Measurements from ENCODE around the gene KRI1.
A peak's percentile ranks its signal among the peaks of the same experiment; 100 is the strongest.

KRI1 gene

DNA sequence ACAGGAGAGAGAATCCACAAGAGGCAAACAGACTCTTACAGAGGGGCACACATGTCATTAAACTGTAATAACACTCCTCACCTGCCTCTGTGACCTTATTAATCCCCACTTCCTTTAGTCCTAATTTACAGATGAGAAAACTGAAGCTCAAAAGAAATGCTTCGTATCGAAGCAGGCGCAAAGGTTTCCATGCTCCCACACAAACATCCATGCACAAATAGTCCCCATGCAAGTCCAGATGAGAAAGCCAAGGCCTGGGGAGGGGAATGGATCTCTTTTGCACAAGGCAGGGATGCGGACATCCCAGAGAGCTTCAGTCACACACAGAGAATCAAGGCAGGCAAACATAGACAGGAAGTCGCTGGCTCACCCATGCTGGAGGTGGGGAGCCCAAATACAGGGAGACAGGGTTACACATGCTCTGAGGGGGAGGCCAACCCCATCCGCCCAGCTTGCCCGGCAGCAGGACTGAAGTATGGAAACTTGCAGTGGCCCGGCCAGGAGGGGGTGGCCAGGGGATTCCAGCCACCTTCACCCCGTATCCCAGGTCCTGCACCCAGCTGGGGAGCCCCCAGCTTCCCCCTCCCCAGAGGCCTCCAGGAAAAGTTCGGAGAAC lies 49.0 kb downstream of the KRI1 start:
- DNase-seq: no peak

DNA sequence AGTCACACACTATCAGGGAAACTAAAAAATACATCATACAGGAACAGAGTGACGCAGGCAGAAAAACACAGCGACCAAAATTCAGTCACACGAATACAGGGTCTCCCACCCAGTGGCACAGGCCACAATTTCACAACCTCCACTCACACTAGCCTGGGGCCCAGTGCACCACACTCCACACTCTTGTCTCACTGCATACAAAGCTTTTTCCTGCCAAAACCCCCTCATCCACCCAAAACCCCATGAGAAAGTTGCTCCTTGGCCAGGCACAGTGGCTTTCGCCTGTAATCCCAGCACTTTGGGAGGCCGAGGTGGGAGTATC lies 49.8 kb downstream of the KRI1 start:
- DNase-seq: no peak

DNA sequence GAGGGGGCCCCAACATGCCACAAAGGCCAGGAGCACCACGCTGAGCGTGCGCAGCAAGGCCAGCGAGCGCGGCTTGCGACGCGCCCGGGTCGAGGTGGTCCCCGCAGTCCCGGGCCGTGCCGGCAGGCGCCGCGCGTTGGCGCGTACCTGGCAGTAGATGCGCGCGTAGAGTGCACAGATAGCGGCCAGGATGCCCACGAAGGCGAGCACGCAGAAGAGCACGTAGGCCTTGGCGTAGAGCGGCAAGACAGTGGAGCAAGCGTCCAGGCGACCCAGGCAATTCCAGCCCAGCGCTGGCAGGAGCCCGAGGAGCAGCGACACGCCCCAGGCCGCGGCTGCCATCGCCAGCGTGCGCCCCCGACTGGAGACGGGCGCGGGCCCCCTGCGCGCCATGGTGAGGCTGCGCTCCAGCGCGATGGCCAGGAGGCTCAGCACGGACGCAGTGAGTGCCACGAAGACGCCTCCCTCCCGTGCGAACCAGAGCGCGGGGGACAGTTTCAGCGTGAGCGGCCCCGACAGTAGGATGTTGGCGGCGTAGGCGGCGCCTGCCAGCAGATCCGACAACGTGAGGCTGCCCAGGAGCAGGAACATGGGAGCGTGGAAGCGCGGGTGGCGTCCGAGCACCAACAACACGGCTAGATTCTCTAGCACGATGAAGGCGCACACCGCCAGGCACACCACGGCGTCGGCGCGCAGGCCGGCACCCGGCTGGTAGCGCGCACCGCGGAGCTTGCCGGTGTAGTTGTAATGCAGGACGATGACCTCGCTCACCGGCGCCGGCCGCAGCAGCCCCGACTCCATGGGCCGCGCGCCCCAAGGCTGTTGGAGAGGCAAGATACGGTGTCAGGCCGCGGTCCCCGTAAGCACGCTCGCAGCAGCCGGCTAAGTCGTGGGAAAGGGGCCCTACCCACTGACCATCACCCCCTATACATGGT lies 51.3 kb downstream of the KRI1 start:
- peak; percentile 56 for DNase-seq

DNA sequence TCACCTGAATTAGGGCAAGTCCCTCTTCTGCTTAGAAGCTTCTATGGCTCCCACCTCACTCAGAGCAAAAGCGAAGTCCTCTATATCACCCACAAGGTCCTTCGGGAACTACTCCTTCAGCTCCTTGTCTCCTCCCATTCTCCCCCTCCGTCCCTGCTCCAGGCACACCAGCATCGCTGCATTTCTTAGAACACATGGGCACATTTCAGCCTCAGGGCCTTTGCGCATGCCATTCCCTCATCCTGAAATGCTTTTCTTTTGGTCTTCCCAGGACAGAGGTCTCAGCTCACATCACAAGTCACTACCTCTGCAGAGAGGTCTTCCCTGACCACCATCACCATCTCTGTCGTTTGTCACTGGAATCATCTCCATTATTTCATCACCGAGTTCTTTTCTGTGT lies 52.6 kb downstream of the KRI1 start:
- no peak for DNase-seq

DNA sequence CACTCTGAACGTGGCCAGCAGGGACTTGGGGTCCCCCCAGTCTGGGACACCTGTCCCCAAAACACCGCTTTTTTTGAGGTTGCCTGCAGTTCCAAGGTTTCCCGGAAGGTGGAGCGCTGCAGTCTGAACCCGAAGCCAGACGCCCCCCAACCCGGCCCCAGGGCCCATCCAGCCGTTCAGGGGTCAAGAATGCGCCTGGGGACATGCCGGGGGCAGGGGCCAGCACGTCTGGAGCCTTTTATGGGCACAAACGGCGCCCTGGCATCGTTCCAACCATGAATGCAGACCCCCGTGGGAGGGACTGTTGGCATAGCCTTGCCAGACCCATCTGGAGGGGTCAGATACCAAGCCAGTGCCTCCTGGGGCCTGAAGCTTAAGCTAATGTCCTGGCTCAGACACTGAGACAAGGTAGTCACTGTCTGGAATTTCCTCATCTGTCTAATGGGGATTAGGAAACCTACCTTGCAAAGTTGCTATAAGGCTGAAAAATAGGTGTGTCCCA lies 55.5 kb downstream of the KRI1 start:
- DNase-seq: peak; percentile 69

DNA sequence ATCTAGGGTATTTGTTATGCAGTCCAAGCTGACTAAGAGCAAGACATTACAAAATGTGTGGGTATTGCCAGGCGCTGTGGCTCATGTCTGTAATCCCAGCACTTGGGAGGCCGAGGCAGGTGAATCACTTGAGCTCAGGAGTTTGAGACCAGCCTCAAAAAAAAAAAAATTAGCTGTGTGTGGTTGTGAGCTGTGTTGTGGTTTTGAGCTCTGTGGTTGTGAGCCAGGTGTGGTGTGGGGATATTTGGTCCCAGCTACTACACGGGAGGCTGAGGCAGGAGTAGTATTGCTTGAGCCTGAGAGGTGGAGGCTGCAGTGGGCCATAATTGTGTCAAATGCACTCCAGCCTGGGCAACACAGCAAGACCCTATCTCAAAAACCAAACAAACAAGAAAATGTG lies 57.1 kb downstream of the KRI1 start:
- peak; percentile 52 for DNase-seq

DNA sequence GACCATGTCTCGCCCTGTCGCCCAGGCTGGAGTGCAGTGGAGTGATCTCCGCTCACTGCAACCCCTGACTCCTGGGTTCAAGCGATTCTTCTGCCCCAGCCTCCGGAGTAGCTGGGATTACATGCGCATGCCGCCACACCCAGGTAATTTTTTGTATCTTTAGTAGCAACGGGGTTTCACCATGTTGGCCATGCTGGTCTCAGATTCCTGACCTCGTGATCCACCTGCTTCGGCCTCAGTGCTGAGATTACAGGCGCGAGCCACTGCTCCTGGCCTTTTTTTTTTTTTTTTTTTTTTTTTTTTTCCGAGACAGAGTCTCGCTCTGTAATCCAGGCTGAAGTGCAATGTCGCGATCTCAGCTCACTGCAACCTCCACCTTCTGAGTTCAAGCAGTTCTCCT lies 57.8 kb downstream of the KRI1 start:
- no peak for DNase-seq

DNA sequence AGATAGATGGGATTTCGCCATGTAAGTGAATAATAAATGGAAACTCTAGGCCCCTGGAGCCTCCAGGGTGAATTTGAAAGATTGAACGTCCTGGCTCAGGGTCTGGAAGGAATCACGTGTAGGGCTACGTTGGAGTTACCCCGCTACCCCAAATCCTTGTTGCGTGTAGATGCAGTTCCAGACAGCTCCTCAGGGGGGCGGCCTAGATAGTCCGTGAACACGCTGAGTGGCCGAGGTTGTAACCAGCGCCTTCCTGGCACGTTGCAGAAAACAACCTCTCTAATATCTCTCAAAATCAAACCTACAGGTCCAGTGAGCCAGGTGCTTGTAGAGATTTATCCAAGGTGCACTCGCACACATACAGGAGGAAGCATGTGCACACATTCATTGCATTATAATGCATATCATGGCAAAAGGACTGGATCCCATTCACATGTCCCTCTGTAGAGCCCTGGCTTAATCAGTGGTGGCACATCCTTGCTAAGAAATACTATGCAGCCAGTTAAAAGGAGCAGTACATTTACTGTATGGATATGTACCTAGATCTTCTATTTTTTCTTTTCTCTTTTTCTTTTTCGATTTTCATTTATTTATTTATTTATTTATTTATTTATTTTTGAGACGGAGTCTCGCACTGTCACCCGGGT lies 60.1 kb downstream of the KRI1 start:
- DNase-seq: peak; percentile 91
